GM19463 (cell line): ENCODE measurements around the gene ITPA.

Source experiments
- ATAC-seq: cut with Tn5 transposase; IDR thresholded peaks from one replicate; pipeline ENCODE4 v1.9.1; 2021; ENCODE audit warnings: mild to moderate bottlenecking, moderate library complexity; ENCODE audit not compliant: unreplicated experiment

Gene ITPA

DNA sequence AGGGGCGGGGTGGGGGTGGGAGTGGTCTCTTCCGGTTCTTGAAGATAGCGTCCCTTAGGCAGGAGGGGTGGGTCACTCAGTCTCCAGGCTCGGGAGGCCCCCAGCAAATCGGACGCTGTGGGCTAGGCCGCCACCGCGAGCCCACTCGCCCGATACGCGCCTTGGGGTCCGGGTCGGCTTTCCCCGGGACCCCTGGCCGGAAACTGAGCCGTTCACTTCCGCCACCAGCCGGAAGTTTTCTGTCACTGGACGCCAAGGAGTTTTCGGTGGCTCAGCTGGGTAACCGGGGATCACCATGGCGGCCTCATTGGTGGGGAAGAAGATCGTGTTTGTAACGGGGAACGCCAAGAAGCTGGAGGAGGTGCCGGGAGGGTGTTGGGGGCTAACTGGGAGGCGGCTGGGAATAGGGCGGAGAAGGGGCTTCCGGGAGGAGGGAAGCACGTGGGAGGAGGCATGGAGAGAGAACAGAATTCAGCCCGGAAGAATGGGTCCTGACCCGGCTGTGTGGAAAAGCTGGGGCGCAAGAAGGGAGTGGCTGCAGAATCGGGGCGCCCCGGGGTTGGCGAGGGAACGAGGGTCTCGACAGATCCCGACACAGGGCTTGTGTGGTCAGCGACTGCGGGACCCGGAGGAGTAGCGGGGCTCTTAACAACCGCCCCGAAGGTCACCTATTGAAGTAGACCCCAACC lies at the start of gene ITPA:
TSS of gene ITPA (plus strand) at position 242 of the 689 bp plus-strand sequence. CDS start at position 296, 54 bp downstream.
- ATAC-seq = peak; percentile 33

DNA sequence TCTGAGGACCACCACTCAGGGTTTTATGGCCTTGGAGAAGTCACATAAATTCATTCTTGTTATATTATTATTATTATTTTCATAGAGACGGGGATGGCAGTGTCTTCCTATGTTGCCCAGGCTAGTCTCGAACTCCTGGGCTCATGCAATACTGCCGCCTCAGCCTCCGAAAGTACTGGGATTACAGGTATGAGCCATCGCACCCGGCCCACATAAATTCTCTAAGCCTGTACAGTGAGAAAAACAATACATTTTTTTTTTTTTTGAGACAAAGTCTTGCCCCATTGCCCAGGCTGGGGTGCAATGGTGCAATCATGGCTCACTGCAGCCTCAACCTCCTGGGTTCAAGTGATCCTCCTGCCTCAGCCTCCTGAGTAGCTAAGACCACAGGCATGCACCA lies 48.9 kb upstream of the ITPA start:
- ATAC-seq = no peak

DNA sequence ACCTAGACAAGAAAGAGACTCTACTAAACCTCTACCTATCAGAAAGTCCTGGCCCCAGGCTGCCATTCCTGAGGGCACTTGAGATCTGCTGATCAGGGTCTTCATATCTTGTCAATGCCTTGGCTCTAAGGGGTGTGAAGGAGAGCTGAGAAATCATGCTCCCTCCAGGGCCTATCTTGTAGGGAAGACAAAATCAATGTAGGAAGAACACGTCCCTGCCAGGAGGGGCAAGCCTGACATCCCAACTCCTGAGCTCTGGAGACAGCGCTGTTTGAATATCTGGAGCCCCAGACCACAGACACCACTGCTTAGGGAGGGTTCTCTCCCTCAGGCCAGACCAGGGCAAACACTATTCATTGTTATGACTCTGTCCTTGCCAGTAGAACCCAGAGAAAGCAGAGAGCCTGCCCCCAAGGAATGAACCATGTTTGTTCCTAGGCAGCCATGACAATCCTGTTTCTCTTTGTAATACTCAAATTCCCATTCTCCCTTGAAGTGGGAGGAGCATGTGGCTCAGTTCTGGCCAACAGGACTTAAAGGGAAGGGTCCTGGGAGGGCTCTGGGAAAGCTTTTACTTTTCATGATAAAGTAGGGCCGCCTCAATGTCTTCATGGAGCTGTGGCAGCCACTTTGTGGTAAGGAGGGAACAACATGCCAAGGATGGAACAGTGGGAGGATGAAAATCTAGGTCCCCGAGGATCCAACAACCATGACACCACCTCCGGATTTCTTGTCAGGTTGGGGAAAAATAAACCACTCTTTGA lies 47.8 kb upstream of the ITPA start:
- no peak for ATAC-seq

DNA sequence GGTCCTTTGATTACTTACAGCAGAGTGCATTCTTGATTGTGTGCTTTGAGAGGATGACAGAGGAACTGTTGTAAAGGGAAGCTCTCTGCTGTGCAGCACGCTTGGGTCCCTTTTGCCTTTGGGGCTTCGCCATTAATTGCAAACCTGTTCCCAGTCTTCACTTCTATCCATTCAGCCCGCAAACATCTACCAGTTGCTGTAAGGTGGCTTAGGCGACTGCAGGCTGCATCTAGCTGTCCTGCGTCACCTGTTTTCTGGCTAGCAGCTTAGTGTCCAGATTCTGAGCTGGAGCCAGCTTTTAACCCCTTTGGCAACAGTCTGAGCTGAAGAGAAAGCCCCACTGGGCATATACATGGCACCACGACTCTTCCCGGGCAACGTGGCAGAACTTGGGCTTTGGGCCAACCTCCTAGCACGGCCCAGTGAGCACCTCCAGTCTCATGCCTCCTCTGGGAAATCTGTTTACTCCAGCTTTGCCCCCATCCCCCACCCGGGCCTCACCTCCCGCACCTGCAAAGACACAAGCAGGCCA lies 47.2 kb upstream of the ITPA start:
- no peak for ATAC-seq

DNA sequence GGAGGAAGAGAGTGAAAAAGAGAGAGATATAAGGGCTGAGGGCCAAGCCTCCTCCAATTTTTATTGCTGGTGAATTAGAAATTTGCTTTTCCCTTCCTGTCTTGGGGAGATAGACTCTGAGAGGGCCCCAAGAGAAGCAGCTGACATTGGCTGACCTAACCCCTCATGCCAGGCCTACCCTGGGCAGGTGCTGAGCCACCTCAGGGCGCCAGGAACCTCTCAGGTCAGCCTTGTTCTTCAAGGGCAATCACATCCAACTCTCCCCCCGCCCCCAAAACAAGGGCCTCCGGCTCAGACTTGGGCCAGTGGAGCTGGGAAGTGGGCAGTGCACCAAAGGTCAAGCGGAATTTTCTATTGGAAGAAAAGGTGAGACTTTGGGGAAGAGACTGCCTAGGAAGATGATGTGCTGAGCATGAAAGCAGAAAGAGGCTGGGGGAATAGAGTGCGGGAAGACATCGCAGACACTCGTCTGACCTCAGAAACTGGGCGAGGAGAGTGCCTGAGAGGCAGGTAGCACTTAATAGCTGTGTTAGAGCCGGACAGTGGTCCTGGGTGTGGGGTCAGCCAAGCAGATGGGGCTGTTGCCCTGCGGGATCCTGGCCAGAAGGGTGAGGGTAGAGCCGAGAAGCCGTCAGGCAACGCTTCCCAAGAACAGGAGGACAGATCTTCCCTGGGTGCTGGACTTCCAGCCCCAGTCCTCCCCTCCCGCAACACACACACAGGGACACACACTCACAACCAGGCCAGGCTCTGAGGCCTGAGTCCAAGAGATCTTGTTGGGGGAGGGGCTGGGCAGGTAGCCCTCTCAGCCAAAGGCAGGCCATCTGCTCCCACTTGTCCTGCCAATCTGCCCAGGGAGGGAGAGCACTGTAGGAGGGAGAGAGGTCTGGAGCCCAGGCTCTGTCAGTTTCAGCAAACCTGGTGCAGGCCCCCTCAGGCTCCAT lies 45.9 kb upstream of the ITPA start:
- no peak for ATAC-seq

DNA sequence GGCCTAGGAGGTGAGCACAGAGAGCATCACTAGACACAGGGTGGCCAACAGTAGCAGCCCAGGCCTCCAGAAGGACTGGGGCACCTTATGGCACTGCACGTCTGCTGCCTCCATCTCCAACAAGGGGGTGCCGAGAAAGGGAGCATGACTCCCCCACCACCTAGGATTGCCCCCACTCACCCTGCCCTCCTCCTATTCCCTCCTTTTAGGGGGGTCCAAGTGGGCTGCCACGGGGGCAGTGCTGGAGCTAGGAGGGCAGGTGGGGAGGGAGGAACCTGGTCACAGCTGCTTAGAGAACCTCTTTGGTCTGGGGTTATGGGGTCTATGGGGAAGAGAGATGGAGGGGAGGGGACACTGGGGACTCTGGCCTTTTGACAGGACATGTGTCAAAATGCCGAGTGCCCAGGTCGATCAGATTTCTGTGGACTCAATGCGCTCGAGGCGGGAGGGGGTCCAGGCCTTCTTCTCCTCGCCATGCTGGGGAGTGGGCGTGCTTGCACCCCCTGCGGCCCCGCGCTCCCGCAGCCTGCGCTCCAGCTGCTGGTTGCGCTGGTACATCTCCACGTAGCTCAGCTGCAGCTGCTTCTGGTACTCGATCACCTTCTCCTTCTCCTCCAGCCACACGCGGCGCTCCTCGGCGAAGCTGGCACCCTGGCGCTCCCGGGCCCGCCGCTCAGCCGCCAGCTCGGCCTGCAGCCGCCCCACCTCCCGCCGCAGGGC lies 45.1 kb upstream of the ITPA start:
- ATAC-seq = no peak

DNA sequence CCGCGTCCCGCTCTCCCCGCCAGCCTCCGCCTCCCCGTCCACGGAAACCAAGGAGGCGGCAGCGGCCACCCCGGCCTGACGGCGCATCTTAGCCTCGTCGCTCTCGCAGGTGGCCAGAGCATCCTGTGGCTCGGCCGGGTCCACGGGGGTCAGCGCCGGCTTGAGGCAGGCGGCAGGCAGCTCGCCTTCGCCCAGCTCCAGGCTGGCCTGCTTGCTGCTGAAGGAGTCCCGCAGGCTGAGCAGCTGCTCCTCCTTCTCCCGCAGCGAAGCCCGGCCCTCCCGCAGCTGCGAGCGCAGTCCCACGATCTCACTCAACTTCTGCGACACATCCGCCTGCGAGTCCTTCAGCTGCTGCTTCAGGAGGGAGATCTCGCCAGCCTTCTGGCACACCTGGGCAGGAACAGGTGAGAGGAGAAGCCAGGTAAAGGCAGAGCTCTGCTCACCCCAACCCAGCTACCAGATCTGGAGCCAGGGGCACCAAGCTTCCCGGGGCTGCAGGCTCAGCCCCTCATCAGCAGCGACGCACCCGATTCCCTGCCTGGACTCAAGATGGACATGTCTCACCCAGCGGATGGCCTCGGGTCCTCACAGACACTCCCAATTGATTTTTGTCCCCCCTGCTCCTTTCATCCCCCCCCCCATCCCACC lies 44.4 kb upstream of the ITPA start:
- ATAC-seq = no peak

DNA sequence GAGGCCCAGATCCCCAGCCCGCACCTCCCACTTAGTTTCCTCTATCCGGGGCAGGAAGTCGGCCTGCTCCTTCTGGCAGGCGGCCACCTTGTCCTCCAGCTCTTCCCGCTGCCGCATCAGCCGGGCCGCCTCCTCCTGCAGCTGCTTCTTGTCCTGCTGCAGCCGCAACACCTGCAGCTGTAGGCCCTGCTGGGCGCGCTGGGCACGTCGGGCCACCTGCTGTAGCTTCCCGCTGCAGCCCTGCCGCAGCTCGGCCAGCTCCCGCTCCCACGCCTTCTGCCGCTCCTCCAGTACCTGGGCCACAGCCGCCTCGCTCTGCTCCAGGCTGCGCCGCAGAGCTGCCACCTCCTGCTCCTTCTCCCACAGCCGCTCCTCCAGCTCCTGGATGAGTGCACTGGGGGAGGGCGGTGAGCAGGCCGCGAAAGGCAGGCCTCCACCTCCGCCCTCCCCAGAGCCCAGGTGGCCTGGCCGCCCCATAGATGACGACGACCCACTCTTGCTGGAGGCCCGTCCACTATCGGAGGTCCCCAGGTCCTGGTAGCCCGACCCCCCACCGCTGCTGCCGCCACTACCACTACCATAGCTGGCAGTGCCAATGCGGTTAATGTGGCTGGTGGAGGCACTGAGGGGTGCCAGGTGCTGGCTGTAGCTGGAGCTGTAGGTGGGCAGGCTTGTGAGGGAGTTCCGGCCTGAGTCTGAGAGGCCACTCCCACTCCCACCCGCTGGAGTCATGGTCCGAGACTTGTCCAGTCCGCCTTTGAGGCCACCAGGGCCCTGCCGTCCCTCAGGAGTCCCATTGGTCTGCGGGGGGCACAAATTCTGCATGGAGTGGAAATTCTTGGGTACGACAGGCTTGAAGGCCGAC lies 43.6 kb upstream of the ITPA start:
- no peak for ATAC-seq

DNA sequence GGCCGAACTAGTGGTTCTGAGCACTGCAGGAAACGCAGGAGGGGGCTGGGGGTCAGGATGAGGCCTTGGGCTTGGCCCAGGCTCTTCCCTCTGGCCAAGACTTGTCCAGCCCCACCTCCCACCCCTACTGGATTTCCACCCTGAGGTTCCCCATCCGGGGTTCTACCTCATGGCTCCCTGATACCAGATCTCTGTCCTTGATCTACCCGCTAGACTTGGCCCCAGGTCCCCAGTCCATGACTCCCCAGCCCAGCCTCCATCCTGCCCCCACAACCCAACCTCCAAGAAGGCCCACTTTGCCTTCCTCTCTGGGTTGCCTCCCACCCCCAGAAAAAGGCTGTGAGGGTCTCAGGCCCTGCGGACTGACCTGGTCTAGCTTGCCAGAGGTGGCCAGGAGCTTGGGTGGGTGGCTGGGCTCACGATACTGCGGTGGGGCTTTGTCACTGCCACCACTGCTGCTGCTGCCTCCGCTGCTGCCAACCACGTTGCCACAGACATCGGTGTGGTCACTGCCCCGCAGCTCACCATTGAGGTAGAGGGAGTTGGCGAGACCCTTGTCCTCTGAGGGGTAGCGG lies 42.9 kb upstream of the ITPA start:
- ATAC-seq = no peak

DNA sequence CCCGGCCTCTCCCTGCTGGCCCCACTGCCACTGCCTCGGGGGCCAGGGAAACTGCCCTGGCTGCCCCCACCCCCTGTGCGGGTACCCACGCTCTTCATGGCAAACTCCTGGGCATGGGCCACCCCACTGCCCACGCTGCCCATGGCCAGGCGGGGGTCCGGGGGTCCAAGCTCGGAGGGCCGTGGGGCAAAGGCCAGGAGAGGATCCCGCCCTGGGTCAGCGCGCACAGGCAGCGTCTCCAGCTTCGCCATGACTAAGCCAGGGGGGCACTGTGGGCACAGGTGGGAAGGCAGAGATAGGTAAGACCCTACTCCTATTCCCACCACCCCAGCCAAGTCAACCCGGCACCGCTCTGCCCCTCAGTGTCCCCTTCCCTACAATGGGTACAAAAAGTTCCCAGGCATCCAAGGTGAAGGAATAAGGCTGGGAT lies 42.4 kb upstream of the ITPA start:
- no peak for ATAC-seq

DNA sequence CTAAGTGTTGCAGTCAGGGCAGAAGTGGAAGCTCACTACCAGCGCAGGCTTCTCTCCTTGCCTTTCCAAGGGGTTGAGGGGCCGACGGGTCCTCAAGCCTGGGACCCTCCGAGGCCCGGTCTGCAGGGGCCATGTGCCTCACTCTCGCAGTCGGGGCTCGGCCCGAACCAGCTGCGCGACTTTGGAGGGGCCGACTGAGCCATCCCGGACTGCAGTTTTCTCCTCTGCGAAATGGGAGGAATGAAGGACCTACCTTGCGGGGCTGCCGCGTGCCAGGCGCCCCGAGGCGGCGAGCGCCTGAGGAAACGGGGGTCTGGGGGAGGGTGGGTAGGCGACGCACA lies 41.6 kb upstream of the ITPA start:
- no peak for ATAC-seq

DNA sequence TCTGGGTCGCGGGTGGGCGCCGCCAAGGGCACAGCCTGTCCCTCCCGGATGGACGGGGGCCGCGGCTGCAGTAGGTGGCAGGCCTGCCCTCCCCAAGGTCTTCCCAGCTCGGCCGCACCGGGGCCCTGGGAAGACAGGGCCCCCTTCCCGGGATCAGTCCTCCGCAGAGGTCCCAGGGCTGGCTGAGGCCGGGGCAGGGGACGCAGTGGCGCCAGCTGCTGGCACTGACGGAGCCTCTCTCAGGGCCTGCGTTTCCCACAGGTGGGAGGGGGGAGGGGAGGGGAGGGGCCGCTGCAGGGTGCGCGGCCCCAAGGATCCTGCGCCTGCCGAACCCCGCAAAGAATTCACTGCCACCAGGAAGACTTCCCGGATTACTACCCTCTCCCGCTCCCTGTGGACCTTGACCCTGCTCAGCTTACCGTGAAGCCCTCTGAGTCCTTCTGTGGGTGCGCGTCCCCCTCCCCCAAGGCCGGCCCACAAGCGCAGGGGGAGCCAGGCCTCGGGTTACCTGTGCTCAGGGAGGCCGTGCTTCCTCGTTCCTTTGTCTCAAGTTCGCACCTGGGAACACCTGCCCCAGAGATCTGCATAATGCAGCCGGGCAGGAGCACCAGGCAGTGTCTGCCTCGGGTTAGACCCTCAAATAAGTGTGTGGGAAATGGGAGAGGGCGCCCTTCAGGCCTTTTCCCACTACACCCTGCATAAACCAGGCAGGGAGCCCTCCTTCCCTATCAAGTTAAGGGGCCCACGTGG lies 41.0 kb upstream of the ITPA start:
- no peak for ATAC-seq

DNA sequence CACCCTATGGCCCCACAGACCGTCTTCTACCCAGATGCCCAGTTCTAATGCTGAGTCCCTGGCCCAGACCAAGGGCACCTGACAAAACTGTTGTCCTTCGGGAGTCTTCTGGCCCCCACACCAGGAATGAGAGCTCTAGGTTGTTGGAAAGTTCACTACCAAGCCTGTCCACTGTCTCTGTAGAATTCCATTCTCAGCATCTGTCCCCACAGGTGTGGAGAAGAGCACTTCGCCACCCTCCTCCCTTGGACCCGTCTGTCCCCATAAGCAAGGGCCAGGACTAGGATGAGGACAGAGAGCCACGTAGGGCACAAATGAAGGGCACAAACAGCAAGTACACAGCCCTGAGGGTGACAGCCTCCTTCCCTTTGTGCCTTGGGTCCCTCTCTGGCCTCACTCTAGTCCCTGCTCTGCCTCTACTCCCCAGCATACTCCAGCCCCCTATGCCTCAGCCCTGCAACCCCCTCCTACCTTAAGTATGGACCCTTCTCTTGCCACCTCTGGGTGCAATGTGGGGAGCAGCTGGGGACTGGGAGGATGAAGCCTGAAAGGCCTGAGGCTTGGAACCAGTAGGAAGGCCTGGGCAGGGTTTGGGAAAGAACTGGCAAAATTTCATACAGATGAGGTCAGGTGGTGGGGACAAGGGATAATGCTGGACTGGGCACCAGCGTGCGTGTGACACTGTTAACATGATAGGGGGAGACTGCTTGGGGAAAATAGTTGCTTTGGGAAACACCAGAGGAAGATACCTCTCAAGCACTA lies 40.3 kb upstream of the ITPA start:
- ATAC-seq = no peak

DNA sequence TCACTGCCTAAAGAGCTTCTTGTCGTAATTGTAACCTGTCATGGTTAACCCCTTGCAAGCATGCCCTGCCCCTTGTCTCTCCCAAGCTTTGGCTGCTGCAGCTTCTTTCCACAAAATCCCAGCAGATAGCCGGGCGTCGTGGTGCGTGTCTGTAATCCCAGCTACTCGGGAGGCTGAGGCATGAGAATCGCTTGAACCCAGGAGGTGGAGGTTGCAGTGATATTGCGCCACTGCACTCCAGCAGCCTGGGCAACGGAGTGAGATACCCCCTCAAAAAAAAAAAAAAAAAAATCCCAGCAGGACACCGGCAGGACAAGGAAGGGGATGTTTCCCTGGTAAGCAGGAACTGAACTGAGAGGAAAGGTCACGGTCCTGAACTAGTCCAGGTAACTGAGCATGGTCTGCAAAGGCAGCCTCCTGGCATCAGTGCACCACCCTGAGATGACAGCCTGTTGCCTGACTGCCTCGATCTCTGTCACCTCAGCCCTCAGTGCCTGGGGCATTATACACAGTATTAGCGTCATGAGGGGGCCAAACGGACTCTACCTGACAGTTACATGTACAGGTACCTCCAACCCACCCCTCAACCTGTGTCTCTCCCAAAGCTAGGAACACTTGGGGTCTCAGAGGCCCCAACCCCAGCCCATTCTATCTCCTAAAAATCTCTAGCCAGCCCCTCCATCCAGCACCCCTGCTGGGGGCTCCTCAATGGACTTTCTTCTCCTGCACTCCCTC lies 37.7 kb upstream of the ITPA start:
- no peak for ATAC-seq

DNA sequence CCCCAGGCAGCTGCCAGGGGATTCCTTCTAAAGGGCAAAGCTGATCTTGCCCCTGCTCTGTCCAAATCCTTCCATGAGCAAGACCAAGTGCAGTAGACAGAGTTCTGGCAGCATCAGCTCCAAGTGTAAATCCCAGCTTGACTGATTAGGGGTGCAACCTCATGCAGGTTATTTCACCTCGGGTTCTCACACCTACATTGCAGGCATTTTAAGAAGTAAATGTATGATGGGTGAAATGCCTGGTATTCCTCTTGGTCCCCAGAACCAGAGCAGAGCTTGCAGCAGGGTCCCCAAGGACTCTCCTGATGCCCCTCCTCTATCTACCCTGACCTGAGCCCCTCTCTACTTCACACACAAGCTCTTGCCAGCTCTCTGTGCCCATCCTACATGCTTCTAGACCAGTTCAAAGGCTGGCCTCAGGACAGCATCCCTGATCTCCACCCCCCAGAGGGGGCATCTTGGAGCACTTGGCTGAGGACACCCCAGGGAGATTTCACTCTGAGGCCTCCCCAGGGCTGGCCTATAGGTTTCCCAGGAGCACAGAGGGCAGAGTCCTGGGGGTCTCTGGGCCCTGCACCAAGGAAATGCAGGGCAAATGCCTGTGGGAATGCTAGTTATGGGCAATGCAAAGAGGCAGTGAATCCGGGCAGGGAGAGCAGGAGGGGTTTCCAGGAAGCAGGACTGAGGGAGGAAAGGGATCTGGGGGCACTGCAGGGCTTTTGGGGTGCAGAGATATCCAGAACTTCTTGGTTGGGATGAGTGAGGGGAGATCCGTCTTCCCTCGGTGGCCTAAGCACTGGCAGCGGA lies 37.0 kb upstream of the ITPA start:
- no peak for ATAC-seq
